RKO (cell line): Measurements from ENCODE around the gene CTSH.

Experiments
- DNase-seq: peaks from one replicate; pipeline ENCODE4 v3.0.0-alpha.2; 2016; ENCODE audit warnings: low spot score

CTSH gene

GRCh38 chr15:78977591-78978347 lies 32.9 kb upstream of the CTSH start:
- no peak for DNase-seq

GRCh38 chr15:78977091-78977571 lies 32.3 kb upstream of the CTSH start:
- DNase-seq = no peak

GRCh38 chr15:78976691-78977090 lies 31.8 kb upstream of the CTSH start:
- no peak for DNase-seq

GRCh38 chr15:78974272-78974918 lies 29.5 kb upstream of the CTSH start:
- DNase-seq = no peak

- DNase-seq = no peak
Measured at GRCh38 chr15:78969687-78970349, 25.0 kb upstream of the CTSH start.

- no peak for DNase-seq
Measured at GRCh38 chr15:78968539-78969271, 23.9 kb upstream of the CTSH start.

- no peak for DNase-seq
Measured at GRCh38 chr15:78968114-78968513, 23.3 kb upstream of the CTSH start.

GRCh38 chr15:78960308-78960707 lies 15.5 kb upstream of the CTSH start:
- no peak for DNase-seq

GRCh38 chr15:78959360-78959759 lies 14.5 kb upstream of the CTSH start:
- no peak for DNase-seq

GRCh38 chr15:78957416-78958093 lies 12.7 kb upstream of the CTSH start:
- no peak for DNase-seq

- DNase-seq = no peak
Measured at GRCh38 chr15:78956937-78957336, 12.1 kb upstream of the CTSH start.

GRCh38 chr15:78955355-78955754 lies 10.5 kb upstream of the CTSH start:
- no peak for DNase-seq

- DNase-seq = no peak
Measured at GRCh38 chr15:78951841-78952238, 7.0 kb upstream of the CTSH start.

GRCh38 chr15:78950902-78951840 lies 6.3 kb upstream of the CTSH start:
- no peak for DNase-seq

GRCh38 chr15:78950343-78950742 lies 5.5 kb upstream of the CTSH start:
- DNase-seq = no peak

GRCh38 chr15:78949461-78949860 lies 4.6 kb upstream of the CTSH start:
- DNase-seq = no peak

- no peak for DNase-seq
Measured at GRCh38 chr15:78947506-78947905, 2.7 kb upstream of the CTSH start.

- no peak for DNase-seq
Measured at GRCh38 chr15:78946493-78946892, 1.6 kb upstream of the CTSH start.

- DNase-seq = peak; percentile 21
Measured at GRCh38 chr15:78944202-78944625, 632 bp downstream of the CTSH start.

- no peak for DNase-seq
Measured at GRCh38 chr15:78943692-78944091, 1.2 kb downstream of the CTSH start.

- no peak for DNase-seq
Measured at GRCh38 chr15:78942741-78943140, 2.1 kb downstream of the CTSH start.
